Neuronal stem cell (in vitro differentiated cells): Measurements from ENCODE around the gene SYNPO2.
"Not testable (repeated sequence)": the region's sequence is repeated elsewhere in the genome, so short reads cannot be mapped to it uniquely, and the experiment has no call there.

Experiments used
- DNase-seq: peaks from one replicate; pipeline ENCODE4 v3.0.0-alpha.2; 2013; ENCODE audit warnings: low spot score
- H2AFZ ChIP-seq: one replicate; pipeline ENCODE4 v1.6.1; 2013; ENCODE audit warnings: mild to moderate bottlenecking, low read length, inconsistent platforms
- H2AK5ac ChIP-seq: 2 replicates; pipeline ENCODE4 v1.6.1; 2013; ENCODE audit warnings: low read depth, mild to moderate bottlenecking, inconsistent platforms, low read length, moderate library complexity, mixed read lengths
- H2BK120ac ChIP-seq: 2 replicates; pipeline ENCODE4 v1.6.1; 2013; ENCODE audit warnings: low read depth, mild to moderate bottlenecking, inconsistent platforms, low read length, moderate library complexity, mixed read lengths
- H2BK12ac ChIP-seq: one replicate; pipeline ENCODE4 v1.6.1; 2013; ENCODE audit warnings: low read length, inconsistent platforms
- H2BK15ac ChIP-seq: 2 replicates; pipeline ENCODE4 v1.6.1; 2013; ENCODE audit warnings: mild to moderate bottlenecking, low read length, inconsistent platforms, mixed read lengths
- H2BK5ac ChIP-seq: one replicate; pipeline ENCODE4 v1.6.1; 2013; ENCODE audit warnings: inconsistent platforms, mild to moderate bottlenecking, low read length, moderate library complexity
- H3K14ac ChIP-seq: one replicate; pipeline ENCODE4 v1.6.1; 2013; ENCODE audit warnings: low read length, inconsistent platforms
- H3K18ac ChIP-seq: 2 replicates; pipeline ENCODE4 v1.6.1; 2013; ENCODE audit warnings: low read length, inconsistent platforms
- H3K23ac ChIP-seq: 2 replicates; pipeline ENCODE4 v1.6.1; 2013; ENCODE audit warnings: low read depth, mild to moderate bottlenecking, mixed read lengths, low read length, inconsistent platforms; ENCODE audit not compliant: poor library complexity
- H3K27ac ChIP-seq: replicated peaks from 3 replicates; pipeline ENCODE4 v1.5.1; 2013; ENCODE audit warnings: low read length, inconsistent platforms
- H3K27me3 ChIP-seq, 3 experiments: 2 replicates each; pipeline ENCODE4 v1.6.1; 2013; ENCODE audit warnings: low read length in 3 of 3, mild to moderate bottlenecking in 2 of 3, inconsistent platforms in 1 of 3, low read depth in 1 of 3, mixed read lengths in 1 of 3, moderate library complexity in 1 of 3; ENCODE audit not compliant: control insufficient read depth in 3 of 3, insufficient read depth in 3 of 3
- H3K36me3 ChIP-seq, 2 donors: replicated peaks in 1 of 2; 2 replicates each; pipeline ENCODE4 v1.6.1; 2013; ENCODE audit warnings: low read length in 2 of 2; ENCODE audit not compliant: control insufficient read depth in 2 of 2, insufficient read depth in 2 of 2
- H3K4ac ChIP-seq: 2 replicates; pipeline ENCODE4 v1.6.1; 2013; ENCODE audit warnings: inconsistent platforms, mild to moderate bottlenecking, low read length, moderate library complexity
- H3K4me1 ChIP-seq, 2 donors: 1 replicate in 1 of 2; 2 replicates in 1 of 2; pipeline ENCODE4 v1.6.1; 2013; ENCODE audit warnings: low read length in 2 of 2, low read depth in 1 of 2; ENCODE audit not compliant: control insufficient read depth in 2 of 2, insufficient read depth in 1 of 2
- H3K4me2 ChIP-seq: one replicate; pipeline ENCODE4 v1.6.1; 2013; ENCODE audit warnings: mild to moderate bottlenecking, low read length, inconsistent platforms; ENCODE audit not compliant: insufficient read depth, poor library complexity, severe bottlenecking
- H3K4me3 ChIP-seq, 2 donors: 2 replicates each; pipeline ENCODE4 v1.5.1; 2013; ENCODE audit warnings: low read length in 2 of 2, mild to moderate bottlenecking in 2 of 2, inconsistent platforms in 1 of 2, moderate library complexity in 1 of 2
- H3K79me1 ChIP-seq: one replicate; pipeline ENCODE4 v1.6.1; 2013; ENCODE audit warnings: low read depth, mild to moderate bottlenecking, inconsistent platforms, low read length, moderate library complexity
- H3K9ac ChIP-seq: one replicate; pipeline ENCODE4 v1.6.1; 2013; ENCODE audit warnings: mild to moderate bottlenecking, low read depth, low read length, inconsistent platforms; ENCODE audit not compliant: poor library complexity
- H3K9me3 ChIP-seq, 2 donors: replicated peaks in 1 of 2; 2 replicates each; pipeline versions ENCODE3 to v1.6.1; 2013; ENCODE audit warnings: low read length in 2 of 2, mild to moderate bottlenecking in 2 of 2, inconsistent platforms in 1 of 2, low read depth in 1 of 2, mixed read lengths in 1 of 2, moderate library complexity in 1 of 2; ENCODE audit not compliant: control insufficient read depth in 2 of 2, insufficient read depth in 1 of 2
- H4K8ac ChIP-seq: one replicate; pipeline ENCODE4 v1.6.1; 2013; ENCODE audit warnings: low read depth, mild to moderate bottlenecking, inconsistent platforms, low read length, moderate library complexity
- H4K91ac ChIP-seq: one replicate; pipeline ENCODE4 v1.6.1; 2013; ENCODE audit warnings: low read length, low read depth, mild to moderate bottlenecking, inconsistent platforms; ENCODE audit not compliant: poor library complexity
- WGBS, 2 donors: extraction: QIAGEN DNeasy Blood & Tissue Kit; methylation state at CpG; one replicate each; pipeline ENCODE4 v1.1.7; 2013; ENCODE audit warnings: missing lambda C conversion rate in 2 of 2, mixed read lengths in 1 of 2; ENCODE audit not compliant: insufficient read length in 2 of 2, insufficient replicate concordance in 1 of 2; ENCODE audit errors: extremely low coverage in 2 of 2; 5-methylcytosine and 5-hydroxymethylcytosine counted together

The SYNPO2 gene

DNA sequence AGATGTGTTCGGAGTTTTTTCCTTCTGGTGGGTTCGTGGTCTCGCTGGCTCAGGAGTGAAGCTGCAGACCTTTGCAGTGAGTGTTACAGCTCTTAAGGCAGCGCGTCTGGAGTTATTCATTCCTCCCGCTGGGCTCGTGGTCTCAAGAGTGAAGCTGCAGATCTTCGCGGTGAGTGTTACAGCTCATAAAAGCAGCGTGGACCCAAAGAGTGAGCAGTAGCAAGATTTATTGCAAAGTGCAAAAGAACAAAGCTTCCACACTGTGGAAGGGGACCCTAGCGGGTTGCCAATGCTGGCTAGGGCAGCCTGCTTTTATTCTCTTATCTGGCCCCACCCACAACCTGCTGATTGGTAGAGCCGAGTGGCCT lies 87.5 kb downstream of the SYNPO2 start:
- WGBS, 2 donors: no CpG with 5 or more reads among the region's 12 CpGs
- not testable (repeated sequence) for H4K8ac ChIP-seq, H3K27ac ChIP-seq, H4K91ac ChIP-seq, H3K27me3 ChIP-seq, H3K36me3 ChIP-seq, H2BK5ac ChIP-seq, H3K4me3 ChIP-seq, H3K18ac ChIP-seq, H3K14ac ChIP-seq, H3K9ac ChIP-seq, H3K23ac ChIP-seq, H3K79me1 ChIP-seq, H3K9me3 ChIP-seq, H3K4me1 ChIP-seq, H2BK120ac ChIP-seq, H3K4ac ChIP-seq, H3K4me2 ChIP-seq, H2BK12ac ChIP-seq, DNase-seq, H2AFZ ChIP-seq, H2BK15ac ChIP-seq, H2AK5ac ChIP-seq

DNA sequence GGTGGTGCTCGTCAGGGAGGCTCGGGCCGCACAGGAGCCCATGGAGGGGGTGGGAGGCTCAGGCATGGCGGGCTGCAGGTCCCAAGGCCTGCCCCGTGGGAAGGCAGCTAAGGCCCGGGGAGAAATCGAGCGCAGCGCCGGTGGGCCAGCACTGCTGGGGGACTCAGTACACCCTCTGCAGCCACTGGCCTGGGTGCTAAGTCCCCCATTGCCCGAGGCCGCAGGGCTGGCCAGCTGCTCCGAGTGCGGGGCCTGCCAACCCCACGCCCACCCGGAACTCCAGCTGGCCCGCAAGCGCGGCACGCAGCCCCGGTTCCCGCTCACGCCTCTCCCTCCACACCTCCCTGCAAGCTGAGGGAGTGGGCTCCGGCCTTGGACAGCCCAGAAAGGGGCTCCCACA lies 88.4 kb downstream of the SYNPO2 start:
- WGBS, 2 donors: no CpG with 5 or more reads among the region's 24 CpGs

DNA sequence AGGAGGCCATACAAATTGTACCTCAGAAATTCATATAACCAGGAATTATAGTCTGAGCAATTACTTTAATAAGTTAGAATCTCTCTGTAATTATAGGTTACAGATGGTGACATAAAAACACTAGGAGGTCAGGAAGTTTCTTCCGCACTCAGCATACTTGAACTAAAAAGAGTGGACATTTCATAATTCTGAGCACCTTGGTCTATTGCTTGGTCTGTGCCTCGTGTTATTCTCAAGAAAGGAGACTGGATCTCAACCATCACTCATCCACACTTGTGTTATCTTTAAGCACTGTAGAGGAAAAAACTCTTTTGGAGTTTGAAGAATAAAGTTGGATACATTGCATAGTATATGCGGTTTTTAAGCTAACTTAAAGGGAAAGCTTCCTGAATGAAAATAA lies 91.1 kb downstream of the SYNPO2 start:
- Histone ChIP-seq H3K36me3 (no peaks in the 10 kb centered on the region), H3K79me1 (no peaks in the 10 kb centered on the region), H3K18ac (no peak overlapping the region), H3K27me3 (peaks cover 0 to 21% (median 0%) of the 10 kb centered on the region in 3 experiments), H2AFZ (no peak overlapping the region), H3K27ac (no peak overlapping the region), H3K14ac (no peak overlapping the region), H2AK5ac (no peak overlapping the region), H3K9me3 (no peaks in the 10 kb centered on the region), H2BK15ac (no peak overlapping the region), H3K4me2 (no peak overlapping the region), H2BK5ac (no peak overlapping the region), H4K91ac (no peak overlapping the region), H4K8ac (no peak overlapping the region), H3K4me1 (no peaks in the 10 kb centered on the region), H3K9ac (no peak overlapping the region), H2BK120ac (no peak overlapping the region), H3K4me3 (no peak overlapping the region), H3K23ac (no peak overlapping the region), H2BK12ac (no peak overlapping the region), H3K4ac (no peak overlapping the region)
- WGBS, 2 donors: no CpG with 5 or more reads among the region's 3 CpGs
- DNase-seq: no peak

More for the DNA sequence above, 88.4 kb downstream of the SYNPO2 start:
- H3K4me2 ChIP-seq, H3K36me3 ChIP-seq, H3K18ac ChIP-seq, H3K9ac ChIP-seq, H3K4me3 ChIP-seq, H3K79me1 ChIP-seq, H3K9me3 ChIP-seq, H2BK15ac ChIP-seq, H3K23ac ChIP-seq, H3K4ac ChIP-seq, H3K4me1 ChIP-seq, H2BK120ac ChIP-seq, H4K8ac ChIP-seq, H2BK12ac ChIP-seq, H3K27ac ChIP-seq, DNase-seq, H3K27me3 ChIP-seq, H2AK5ac ChIP-seq, H4K91ac ChIP-seq, H2BK5ac ChIP-seq, H2AFZ ChIP-seq, H3K14ac ChIP-seq: not testable (repeated sequence)

DNA sequence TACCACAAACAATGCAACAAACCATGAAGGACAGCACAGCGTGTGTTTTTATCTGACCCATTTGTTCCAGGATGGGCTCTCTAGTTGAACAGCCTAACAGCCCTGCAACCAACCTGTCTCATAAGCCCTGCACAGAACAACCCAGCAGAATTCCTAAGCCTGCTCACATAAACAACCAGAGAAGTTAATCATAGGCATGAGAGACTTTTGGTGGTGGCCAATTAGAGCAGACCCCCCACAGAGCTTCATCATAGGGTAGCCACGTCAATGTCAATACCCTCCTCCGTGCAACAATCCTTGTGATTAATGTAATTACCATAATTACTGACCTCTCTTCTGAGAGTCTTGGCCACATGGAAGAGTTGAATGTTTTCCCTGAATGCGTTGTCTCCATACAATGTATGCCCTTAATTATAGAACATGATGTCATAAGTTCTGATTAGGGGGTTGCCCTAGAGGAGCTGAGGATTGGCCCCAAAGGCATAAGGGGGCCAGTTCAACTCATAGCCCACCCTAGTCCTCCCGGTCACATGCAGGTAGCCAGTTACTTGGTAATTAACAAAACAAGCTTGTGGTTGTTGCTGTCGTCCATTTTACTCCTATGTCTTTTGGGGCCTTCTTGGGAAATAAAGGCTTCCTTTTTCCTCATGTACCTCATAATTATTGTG lies 92.7 kb downstream of the SYNPO2 start:
- Histone ChIP-seq H3K9me3 (no peaks in the 10 kb centered on the region), H3K27me3 (peaks cover 0 to 25% (median 0%) of the 10 kb centered on the region in 3 experiments), H2AFZ (peak overlapping the region; percentile 11), H3K4me2 (no peak overlapping the region), H4K8ac (no peak overlapping the region), H3K14ac (no peak overlapping the region), H2BK12ac (no peak overlapping the region), H2BK15ac (no peak overlapping the region), H3K27ac (no peak overlapping the region), H3K9ac (no peak overlapping the region), H3K4ac (no peak overlapping the region), H3K23ac (no peak overlapping the region), H3K79me1 (no peaks in the 10 kb centered on the region), H3K4me1 (no peaks in the 10 kb centered on the region), H2AK5ac (no peak overlapping the region), H3K18ac (no peak overlapping the region), H3K36me3 (no peaks in the 10 kb centered on the region), H4K91ac (no peak overlapping the region), H3K4me3 (no peak overlapping the region), H2BK5ac (no peak overlapping the region), H2BK120ac (no peak overlapping the region)
- peak; percentile 23 for DNase-seq
- no CpG with 5 or more reads among the region's 6 CpGs for WGBS, 2 donors
